Ascending aorta (tissue), 2 donors: ENCODE results near the gene NKAIN2. TPM values are rescaled to one million over a fixed set of nuclear protein-coding genes. Genes with fewer than 3 reads are reported as not detected.
"Not testable (repeated sequence)": the region's sequence is repeated elsewhere in the genome, so short reads cannot be mapped to it uniquely, and the experiment has no call there.

Experiments used
- DNase-seq, 2 donors: peaks; one replicate each; pipeline ENCODE4 v3.0.0-alpha.2; 2019; ENCODE audit warnings: low spot score in 2 of 2
- H3K27ac ChIP-seq, 2 donors: fragments of 200-600 bp; sonication (generic); one replicate each; pipeline ENCODE4 v1.5.1; 2016 to 2017; ENCODE audit warnings: mild to moderate bottlenecking in 1 of 2
- H3K27me3 ChIP-seq: fragments of 200-600 bp; sonication (generic); one replicate; pipeline ENCODE4 v1.5.1; 2017
- H3K36me3 ChIP-seq, 2 donors: fragments of 200-600 bp; sonication (generic); one replicate each; pipeline ENCODE4 v1.5.1; 2016
- H3K4me1 ChIP-seq, 2 donors: fragments of 200-600 bp; sonication (generic); one replicate each; pipeline ENCODE4 v1.5.1; 2016 to 2017; ENCODE audit warnings: mild to moderate bottlenecking in 1 of 2
- H3K4me3 ChIP-seq, 2 donors: fragments of 200-600 bp; sonication (generic); one replicate each; pipeline ENCODE4 v1.5.1; 2016 to 2017; ENCODE audit warnings: mild to moderate bottlenecking in 1 of 2
- H3K9me3 ChIP-seq, 2 donors: fragments of 200-600 bp; sonication (generic); one replicate each; pipeline ENCODE4 v1.5.1; 2016
- intact Hi-C: fragments of 100-400 bp; cut with DNase I; formaldehyde crosslinking; loops from one replicate; pipeline ENCODE4 v1.15.1; 2023
- total RNA-seq: library from RNA; depleted of rRNA; stranded (reverse); fragments of >200 nt; gene quantifications from one replicate; pipeline ENCODE4 v1.1.0, GENCODE V29; 2016
- TF ChIP-seq, protein P1 (sequence below), 3 experiments: fragments of 200-600 bp in 2 of 3; fragments of 450-650 bp in 1 of 3; sonication (generic) in 2 of 3; IDR thresholded peaks; one replicate each; pipeline ENCODE4 v1.5.1; 2016 to 2019; ENCODE audit warnings: antibody characterized with exemption in 3 of 3, mild to moderate bottlenecking in 1 of 3, moderate library complexity in 1 of 3

Gene NKAIN2
- total RNA-seq, 1 donor from 2014 or later, result 0.11 TPM

- TF ChIP-seq, protein P1, sequence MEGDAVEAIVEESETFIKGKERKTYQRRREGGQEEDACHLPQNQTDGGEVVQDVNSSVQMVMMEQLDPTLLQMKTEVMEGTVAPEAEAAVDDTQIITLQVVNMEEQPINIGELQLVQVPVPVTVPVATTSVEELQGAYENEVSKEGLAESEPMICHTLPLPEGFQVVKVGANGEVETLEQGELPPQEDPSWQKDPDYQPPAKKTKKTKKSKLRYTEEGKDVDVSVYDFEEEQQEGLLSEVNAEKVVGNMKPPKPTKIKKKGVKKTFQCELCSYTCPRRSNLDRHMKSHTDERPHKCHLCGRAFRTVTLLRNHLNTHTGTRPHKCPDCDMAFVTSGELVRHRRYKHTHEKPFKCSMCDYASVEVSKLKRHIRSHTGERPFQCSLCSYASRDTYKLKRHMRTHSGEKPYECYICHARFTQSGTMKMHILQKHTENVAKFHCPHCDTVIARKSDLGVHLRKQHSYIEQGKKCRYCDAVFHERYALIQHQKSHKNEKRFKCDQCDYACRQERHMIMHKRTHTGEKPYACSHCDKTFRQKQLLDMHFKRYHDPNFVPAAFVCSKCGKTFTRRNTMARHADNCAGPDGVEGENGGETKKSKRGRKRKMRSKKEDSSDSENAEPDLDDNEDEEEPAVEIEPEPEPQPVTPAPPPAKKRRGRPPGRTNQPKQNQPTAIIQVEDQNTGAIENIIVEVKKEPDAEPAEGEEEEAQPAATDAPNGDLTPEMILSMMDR (IDR thresholded peaks at IDR 0.05), result no peak
- Histone ChIP-seq H3K27ac (no peak overlapping the region), H3K9me3 (no peaks in the 10 kb centered on the region), H3K27me3 (no peaks in the 10 kb centered on the region), H3K36me3 (no peaks in the 10 kb centered on the region), H3K4me1 (no peaks in the 10 kb centered on the region), H3K4me3 (no peak overlapping the region)
- intact Hi-C loops, result no loop called here
- DNase-seq, result no peak
Measured at GRCh38 chr6:124694139-124694705, 890.6 kb downstream of the NKAIN2 start.

GRCh38 chr6:124699038-124699437 is 895.4 kb downstream of the NKAIN2 start:
- no peak for DNase-seq
- Histone ChIP-seq H3K4me1 (no peaks in the 10 kb centered on the region), H3K9me3 (no peaks in the 10 kb centered on the region), H3K36me3 (no peaks in the 10 kb centered on the region), H3K27ac (no peak overlapping the region), H3K27me3 (no peaks in the 10 kb centered on the region), H3K4me3 (no peak overlapping the region)
- TF ChIP-seq, protein P1 (IDR thresholded peaks at IDR 0.05), result no peak
- intact Hi-C loops, result loop anchor here (5.0 kb wide), 1 partner anchor 367 kb away; no protein-coding TSS in a partner anchor

- Histone ChIP-seq H3K9me3 (no peaks in the 10 kb centered on the region), H3K36me3 (no peaks in the 10 kb centered on the region), H3K27ac (no peak overlapping the region), H3K4me1 (no peaks in the 10 kb centered on the region), H3K4me3 (no peak overlapping the region), H3K27me3 (no peaks in the 10 kb centered on the region)
- intact Hi-C loops, result no loop called here
- no peak for DNase-seq
- TF ChIP-seq, protein P1 (IDR thresholded peaks at IDR 0.05), result no peak
Measured at GRCh38 chr6:124703541-124703940, 899.9 kb downstream of the NKAIN2 start.

DNA sequence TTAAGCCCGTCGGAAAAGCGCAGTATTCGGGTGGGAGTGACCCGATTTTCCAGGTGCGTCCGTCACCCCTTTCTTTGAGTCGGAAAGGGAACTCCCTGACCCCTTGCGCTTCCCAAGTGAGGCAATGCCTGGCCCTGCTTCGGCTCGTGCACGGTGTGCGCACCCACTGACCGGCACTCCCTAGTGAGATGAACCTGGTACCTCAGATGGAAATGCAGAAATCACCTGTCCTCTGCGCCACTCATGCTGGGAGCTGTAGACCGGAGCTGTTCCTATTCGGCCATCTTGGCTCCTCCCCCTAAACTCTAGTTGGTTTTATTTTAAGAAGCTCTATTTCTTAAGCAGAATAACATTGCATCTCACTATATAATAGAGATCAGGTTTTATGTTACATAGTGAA is 908.9 kb downstream of the NKAIN2 start:
- intact Hi-C loops, result loop anchor here (5.0 kb wide), 1 partner anchor 365 kb away; no protein-coding TSS in a partner anchor

DNA sequence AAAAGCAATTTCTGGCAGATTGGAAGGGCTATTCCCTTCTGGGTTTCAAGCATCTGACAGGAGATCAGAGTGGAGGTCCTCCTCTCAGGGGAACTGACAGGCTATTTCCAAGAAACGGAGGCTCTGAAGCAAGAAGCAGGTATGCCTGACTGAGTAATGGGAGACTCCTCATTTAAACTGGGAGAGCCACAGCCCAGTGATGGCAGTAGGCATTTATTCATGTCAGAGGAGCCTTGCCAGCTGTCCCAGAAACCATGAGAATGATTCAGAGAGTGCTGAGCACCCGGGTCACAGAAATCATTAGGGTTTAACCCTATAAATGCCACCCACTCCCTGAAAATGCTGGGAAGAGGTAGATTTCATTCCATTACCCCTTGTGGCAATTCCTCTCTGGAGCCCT is 911.1 kb downstream of the NKAIN2 start:
- TF ChIP-seq, protein P1 (IDR thresholded peaks at IDR 0.05), result no peak
- Histone ChIP-seq H3K4me3 (no peak overlapping the region), H3K36me3 (no peaks in the 10 kb centered on the region), H3K27ac (no peak overlapping the region), H3K27me3 (no peaks in the 10 kb centered on the region), H3K4me1 (no peaks in the 10 kb centered on the region), H3K9me3 (no peaks in the 10 kb centered on the region)
- no peak for DNase-seq
- intact Hi-C loops, result loop anchor here (5.0 kb wide), 1 partner anchor 367 kb away; no protein-coding TSS in a partner anchor

More for the DNA sequence above, 908.9 kb downstream of the NKAIN2 start:
- not testable (repeated sequence) for H3K27me3 ChIP-seq, DNase-seq, H3K27ac ChIP-seq, H3K4me3 ChIP-seq, H3K4me1 ChIP-seq, H3K9me3 ChIP-seq, H3K36me3 ChIP-seq

DNA sequence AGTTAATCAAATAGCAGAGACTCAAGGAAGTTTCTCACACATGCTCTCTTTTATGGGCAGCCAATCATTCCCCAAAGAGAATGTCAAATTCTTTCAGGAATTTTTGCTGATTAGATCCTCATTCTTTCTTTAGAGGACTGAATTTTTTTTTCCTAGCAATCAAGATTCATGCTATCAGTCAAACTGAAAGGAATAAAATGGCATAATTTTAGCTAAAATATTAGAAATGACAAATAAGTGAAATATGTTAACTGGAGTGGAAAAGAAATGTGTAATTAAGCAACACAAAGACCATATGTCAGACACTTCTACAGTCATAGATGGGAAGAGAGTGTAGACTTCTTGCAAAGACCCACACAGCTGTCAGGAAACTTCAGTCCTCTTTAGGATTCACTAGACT is 916.2 kb downstream of the NKAIN2 start:
- Histone ChIP-seq H3K4me1 (no peaks in the 10 kb centered on the region), H3K27ac (no peak overlapping the region), H3K36me3 (no peaks in the 10 kb centered on the region), H3K4me3 (no peak overlapping the region), H3K9me3 (no peaks in the 10 kb centered on the region), H3K27me3 (no peaks in the 10 kb centered on the region)
- intact Hi-C loops, result no loop called here
- TF ChIP-seq, protein P1 (IDR thresholded peaks at IDR 0.05), result no peak
- no peak for DNase-seq
